Hepatocyte (in vitro differentiated cells): ENCODE measurements around the gene NCOA6. TPM values are rescaled to one million over a fixed set of nuclear protein-coding genes. Genes with fewer than 3 reads are reported as not detected.

ENCODE experiments used
- DNase-seq: peaks from one replicate; pipeline ENCODE4 v3.0.0-alpha.2; 2016; ENCODE audit warnings: low spot score
- H2AFZ ChIP-seq: fragments of 200-600 bp; sonication (generic); 2 replicates; pipeline ENCODE4 v1.6.0; 2016; ENCODE audit warnings: antibody characterized with exemption, mild to moderate bottlenecking
- H3K27ac ChIP-seq: fragments of 200-600 bp; sonication (generic); 2 replicates; pipeline ENCODE4 v1.5.1; 2016; ENCODE audit warnings: mild to moderate bottlenecking
- H3K27me3 ChIP-seq: fragments of 200-600 bp; sonication (generic); 2 replicates; pipeline ENCODE4 v1.6.1; 2016
- H3K36me3 ChIP-seq: fragments of 200-600 bp; sonication (generic); replicated peaks from 2 replicates; pipeline ENCODE4 v1.5.1; 2016; ENCODE audit warnings: low read depth; ENCODE audit not compliant: insufficient read depth
- H3K4me1 ChIP-seq: fragments of 200-600 bp; sonication (generic); 2 replicates; pipeline ENCODE4 v1.5.1; 2016; ENCODE audit warnings: mild to moderate bottlenecking, moderate library complexity; ENCODE audit not compliant: insufficient read depth
- H3K4me2 ChIP-seq: fragments of 200-600 bp; sonication (generic); 2 replicates; pipeline ENCODE4 v1.6.0; 2016
- H3K4me3 ChIP-seq: fragments of 200-600 bp; sonication (generic); 2 replicates; pipeline ENCODE4 v1.5.1; 2016; ENCODE audit warnings: mild to moderate bottlenecking
- H3K79me2 ChIP-seq: fragments of 200-600 bp; sonication (generic); 2 replicates; pipeline ENCODE4 v1.6.0; 2017; ENCODE audit warnings: mild to moderate bottlenecking
- H3K9me2 ChIP-seq: fragments of 200-600 bp; sonication (generic); replicated peaks from 2 replicates; pipeline ENCODE4 v1.6.0; 2017; ENCODE audit warnings: mild to moderate bottlenecking; ENCODE audit not compliant: insufficient read depth
- H3K9me3 ChIP-seq: fragments of 200-600 bp; sonication (generic); 2 replicates; pipeline ENCODE4 v1.5.1; 2016; ENCODE audit warnings: low read depth, mild to moderate bottlenecking
- H4K20me1 ChIP-seq: fragments of 200-600 bp; sonication (generic); 2 replicates; pipeline ENCODE4 v1.6.0; 2016; ENCODE audit warnings: mild to moderate bottlenecking; ENCODE audit not compliant: insufficient read depth, poor library complexity, severe bottlenecking
- EZH2 ChIP-seq: fragments of 200-600 bp; sonication (generic); IDR thresholded peaks from 2 replicates; pipeline ENCODE4 v1.6.1; 2016; ENCODE audit warnings: antibody characterized with exemption, mild to moderate bottlenecking, borderline replicate concordance
- EZH2phosphoT487 ChIP-seq: fragments of 200-600 bp; sonication (generic); IDR thresholded peaks from one replicate; pipeline ENCODE4 v1.6.1; 2018; ENCODE audit warnings: antibody characterized with exemption, mild to moderate bottlenecking, low read depth, moderate library complexity; ENCODE audit not compliant: unreplicated experiment, severe bottlenecking
- WGBS: methylation state at CpG from one replicate; pipeline ENCODE4 v1.1.6; 2016; ENCODE audit warnings: low lambda C conversion rate; ENCODE audit errors: missing lambda C conversion rate; 5-methylcytosine and 5-hydroxymethylcytosine counted together
- polyA plus RNA-seq: library from polyadenylated mRNA; unstranded; fragments of >200 nt; fragmentation: Nextera tagmentation; extraction: Ambion mirVana; gene quantifications from 2 replicates; pipeline ENCODE4 v1.2.1, GENCODE V29; 2016
- total RNA-seq: library from RNA; depleted of rRNA; stranded (reverse); fragments of >200 nt; gene quantifications from 2 replicates; pipeline ENCODE4 v1.2.3, GENCODE V29; 2014
- TF ChIP-seq, protein P1 (sequence below): fragments of 200-600 bp; sonication (generic); IDR thresholded peaks from 2 replicates; pipeline ENCODE4 v1.5.1; 2016; ENCODE audit warnings: antibody characterized with exemption, mild to moderate bottlenecking; ENCODE audit not compliant: poor library complexity

The NCOA6 gene
- total and polyA plus RNA-seq, 2 experiments from 2014 or later = 11.6 to 23.5 TPM

DNA sequence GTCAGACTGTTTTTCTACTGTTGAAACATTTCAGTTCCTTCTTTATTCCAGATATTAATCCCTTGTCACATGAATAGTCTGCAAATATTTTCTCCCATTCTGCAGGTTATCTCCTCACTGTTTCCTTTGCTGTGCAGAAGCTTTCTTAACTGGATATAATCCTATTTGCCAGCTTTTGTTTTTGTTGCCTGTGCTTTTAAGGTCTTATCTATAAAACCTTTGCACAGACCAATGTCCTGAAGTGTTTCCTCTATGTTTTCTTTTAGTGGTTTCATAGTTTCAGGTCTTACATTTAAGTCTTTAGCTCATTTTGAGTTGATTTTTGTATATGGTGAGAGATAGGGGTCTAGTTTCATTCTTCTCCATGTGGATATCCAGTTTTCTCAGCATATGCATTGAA lies 19.2 kb downstream of the NCOA6 start:
- H3K36me3 ChIP-seq = no peaks in the 10 kb centered on the region
- no peaks in the 10 kb centered on the region for H3K9me3 ChIP-seq
- no peak overlapping the region for H3K4me3 ChIP-seq
- H3K4me2 ChIP-seq = no peak overlapping the region
- H4K20me1 ChIP-seq = peaks cover 43% of the 10 kb centered on the region
- H3K27ac ChIP-seq = no peak overlapping the region
- H3K9me2 ChIP-seq = no peaks in the 10 kb centered on the region
- H3K79me2 ChIP-seq = peaks cover 95% of the 10 kb centered on the region
- DNase-seq = no peak
- H3K27me3 ChIP-seq = no peaks in the 10 kb centered on the region
- no peaks in the 10 kb centered on the region for H3K4me1 ChIP-seq
- H2AFZ ChIP-seq = no peak overlapping the region
- TF ChIP-seq EZH2phosphoT487 (no peak), EZH2 (no peak)
- TF ChIP-seq, protein P1, sequence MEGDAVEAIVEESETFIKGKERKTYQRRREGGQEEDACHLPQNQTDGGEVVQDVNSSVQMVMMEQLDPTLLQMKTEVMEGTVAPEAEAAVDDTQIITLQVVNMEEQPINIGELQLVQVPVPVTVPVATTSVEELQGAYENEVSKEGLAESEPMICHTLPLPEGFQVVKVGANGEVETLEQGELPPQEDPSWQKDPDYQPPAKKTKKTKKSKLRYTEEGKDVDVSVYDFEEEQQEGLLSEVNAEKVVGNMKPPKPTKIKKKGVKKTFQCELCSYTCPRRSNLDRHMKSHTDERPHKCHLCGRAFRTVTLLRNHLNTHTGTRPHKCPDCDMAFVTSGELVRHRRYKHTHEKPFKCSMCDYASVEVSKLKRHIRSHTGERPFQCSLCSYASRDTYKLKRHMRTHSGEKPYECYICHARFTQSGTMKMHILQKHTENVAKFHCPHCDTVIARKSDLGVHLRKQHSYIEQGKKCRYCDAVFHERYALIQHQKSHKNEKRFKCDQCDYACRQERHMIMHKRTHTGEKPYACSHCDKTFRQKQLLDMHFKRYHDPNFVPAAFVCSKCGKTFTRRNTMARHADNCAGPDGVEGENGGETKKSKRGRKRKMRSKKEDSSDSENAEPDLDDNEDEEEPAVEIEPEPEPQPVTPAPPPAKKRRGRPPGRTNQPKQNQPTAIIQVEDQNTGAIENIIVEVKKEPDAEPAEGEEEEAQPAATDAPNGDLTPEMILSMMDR = no peak

DNA sequence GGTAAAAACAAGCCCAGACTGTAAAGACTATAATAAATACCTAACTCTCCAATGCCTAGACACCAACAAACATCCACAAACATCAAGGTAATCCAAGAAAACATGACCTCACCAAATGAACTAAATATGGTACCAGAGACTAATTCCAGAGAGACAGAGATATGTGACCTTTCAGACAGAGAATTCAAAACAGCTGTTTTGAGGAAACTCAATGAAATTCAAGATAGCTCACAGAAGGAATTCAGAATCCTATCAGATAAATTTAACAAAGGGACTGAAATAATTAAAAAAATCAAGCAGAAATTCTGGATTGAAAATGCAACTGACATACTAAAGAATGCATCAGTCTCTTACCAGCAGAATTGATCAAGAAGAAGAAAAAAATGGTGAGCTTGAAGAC lies 26.6 kb downstream of the NCOA6 start:
- no peaks in the 10 kb centered on the region for H3K9me2 ChIP-seq
- no peak for DNase-seq
- no peaks in the 10 kb centered on the region for H3K9me3 ChIP-seq
- H3K79me2 ChIP-seq = peaks cover 100% of the 10 kb centered on the region
- H2AFZ ChIP-seq = no peak overlapping the region
- no peaks in the 10 kb centered on the region for H3K36me3 ChIP-seq
- peaks cover 71% of the 10 kb centered on the region for H4K20me1 ChIP-seq
- no peak overlapping the region for H3K4me2 ChIP-seq
- no peak overlapping the region for H3K27ac ChIP-seq
- H3K4me1 ChIP-seq = no peaks in the 10 kb centered on the region
- TF ChIP-seq, protein P1 = no peak
- no peaks in the 10 kb centered on the region for H3K27me3 ChIP-seq
- H3K4me3 ChIP-seq = no peak overlapping the region

DNA sequence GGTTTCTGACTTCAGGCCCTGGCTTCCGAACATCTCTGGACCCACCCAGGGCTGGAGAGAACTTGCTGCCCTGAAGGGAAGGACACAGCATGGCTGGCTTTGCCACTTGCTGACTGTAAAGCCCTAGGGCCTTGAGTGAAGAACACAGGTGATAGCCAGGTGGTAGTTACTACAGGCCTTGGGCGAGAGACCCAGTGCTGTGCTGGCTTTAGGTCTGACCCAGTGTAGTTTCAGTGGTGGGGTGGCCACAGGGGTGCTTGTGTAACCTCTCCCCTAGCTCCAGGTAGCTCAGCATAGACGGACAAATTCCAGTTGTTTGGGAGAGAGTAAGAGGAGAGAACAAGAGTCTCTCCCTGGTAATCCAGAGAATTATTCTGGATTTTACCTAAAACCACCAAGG lies 27.1 kb downstream of the NCOA6 start:
- TF ChIP-seq, protein P1 = no peak
- no peak for TF ChIP-seq EZH2
- Histone ChIP-seq H2AFZ (no peak overlapping the region), H3K79me2 (peaks cover 100% of the 10 kb centered on the region), H3K4me3 (no peak overlapping the region), H3K9me3 (no peaks in the 10 kb centered on the region), H3K4me1 (no peaks in the 10 kb centered on the region), H3K27ac (no peak overlapping the region), H3K27me3 (no peaks in the 10 kb centered on the region), H4K20me1 (peaks cover 71% of the 10 kb centered on the region), H3K9me2 (no peaks in the 10 kb centered on the region), H3K4me2 (no peak overlapping the region), H3K36me3 (no peaks in the 10 kb centered on the region)
- 65% methylated on average over 3 of the region's 3 CpGs for WGBS
- no peak for DNase-seq
